HCT116 (cell line): ENCODE results near the gene CACNA2D3. TPM values are rescaled to one million over a fixed set of nuclear protein-coding genes. Genes with fewer than 3 reads are reported as not detected.

Source experiments
- ATAC-seq: fragments of 200-7000 bp; cut with Tn5 transposase; 2 replicates; pipeline ENCODE4 v1.9.1; 2020; ENCODE audit warnings: mild to moderate bottlenecking, moderate library complexity
- BruUV-seq: library from RNA; stranded (reverse); fragments of 400-500 nt; replicated peaks from 2 replicates; lab custom pipeline; 2021; lab: Mats Ljungman, UMichigan
- CTCF ChIA-PET: fragments of 300-600 bp; sonication (Branson Sonifier 250); formaldehyde crosslinking; loops from one replicate; lab custom pipeline; 2021; ENCODE audit warnings: antibody characterized with exemption; lab: Charles Lee
- POLR2A ChIA-PET: fragments of 300-600, 350-600 bp; sonication (Branson Sonifier 250); formaldehyde crosslinking; loops from one replicate; lab custom pipeline; 2021; ENCODE audit warnings: antibody characterized with exemption; lab: Charles Lee
- RAD21 ChIA-PET, 2 experiments: fragments of 300-600 bp; sonication (Branson Sonifier 250); formaldehyde crosslinking; loops; one replicate each; lab custom pipeline; 2023; ENCODE audit warnings: low total read pairs in 2 of 2; ENCODE audit not compliant: uncharacterized antibody in 2 of 2, unreplicated experiment in 2 of 2, low non-redundant PET in 1 of 2; lab: Charles Lee
- DNase-seq: peaks from one replicate; pipeline ENCODE4 v3.0.0-alpha.2; 2010; ENCODE audit warnings: low read depth, low spot score
- H2AFZ ChIP-seq: fragments of 200-600 bp; shearing (Covaris generic), sonication (generic); 2 replicates; pipeline ENCODE4 v1.6.1; 2017; ENCODE audit warnings: low read depth, mixed run types, mixed read lengths, antibody characterized with exemption, low read length; ENCODE audit not compliant: poor library complexity, severe bottlenecking
- H3K27ac ChIP-seq: 2 replicates; pipeline ENCODE4 v1.5.1; 2012; ENCODE audit warnings: low read depth, low read length
- H3K27me3 ChIP-seq: fragments of 200-600 bp; sonication (generic); 2 replicates; pipeline ENCODE4 v1.6.1; 2016; ENCODE audit warnings: mixed run types, low read length, mixed read lengths; ENCODE audit not compliant: insufficient read depth
- H3K36me3 ChIP-seq, 2 experiments: fragments of 200-500 bp in 1 of 2; fragments of 200-600 bp in 1 of 2; sonication (Bioruptor generic) in 1 of 2; sonication (generic) in 1 of 2; 2 replicates each; pipeline versions ENCODE4 v1.5.1 to v1.6.1; 2014 to 2016; ENCODE audit warnings: low read length in 2 of 2, inconsistent platforms in 1 of 2, mixed read lengths in 1 of 2, mixed run types in 1 of 2; ENCODE audit not compliant: insufficient read depth in 2 of 2, control insufficient read depth in 1 of 2
- H3K4me1 ChIP-seq, 2 experiments: fragments of 200-600 bp in 1 of 2; sonication (generic) in 1 of 2; 2 replicates each; pipeline versions ENCODE4 v1.5.1 to v1.6.1; 2012 to 2017; ENCODE audit warnings: low read length in 2 of 2, inconsistent platforms in 1 of 2, mild to moderate bottlenecking in 1 of 2, mixed read lengths in 1 of 2, mixed run types in 1 of 2, moderate library complexity in 1 of 2; ENCODE audit not compliant: insufficient read depth in 2 of 2, control insufficient read depth in 1 of 2
- H3K4me2 ChIP-seq: fragments of 200-600 bp; sonication (generic); 2 replicates; pipeline ENCODE4 v1.6.1; 2017; ENCODE audit warnings: mixed run types, low read length, mixed read lengths
- H3K4me3 ChIP-seq, 2 experiments: fragments of 200-600 bp in 1 of 2; sonication (generic) in 1 of 2; replicated peaks in 1 of 2; 2 replicates each; pipeline ENCODE4 v1.5.1; 2011 to 2016; ENCODE audit warnings: low read length in 2 of 2, control low read depth in 1 of 2, low read depth in 1 of 2, mild to moderate bottlenecking in 1 of 2, mixed read lengths in 1 of 2, mixed run types in 1 of 2
- H3K79me2 ChIP-seq: fragments of 200-600 bp; sonication (generic); 2 replicates; pipeline ENCODE4 v1.6.1; 2017; ENCODE audit warnings: mild to moderate bottlenecking, mixed run types, low read length, moderate library complexity, mixed read lengths; ENCODE audit not compliant: insufficient read depth
- H3K9ac ChIP-seq: fragments of 200-600 bp; sonication (generic); 2 replicates; pipeline ENCODE4 v1.6.1; 2016; ENCODE audit warnings: low read length, mixed read lengths
- H3K9me2 ChIP-seq: fragments of 200-600 bp; sonication (generic), shearing (Covaris generic); 2 replicates; pipeline ENCODE4 v1.6.1; 2017; ENCODE audit warnings: mixed run types, mild to moderate bottlenecking, moderate library complexity; ENCODE audit not compliant: insufficient read depth
- H3K9me3 ChIP-seq, 2 experiments: fragments of 200-500 bp in 1 of 2; fragments of 200-600 bp in 1 of 2; sonication (Bioruptor generic) in 1 of 2; sonication (generic) in 1 of 2; 2 replicates each; pipeline ENCODE4 v1.6.1; 2014 to 2017; ENCODE audit warnings: low read length in 2 of 2, mixed read lengths in 2 of 2, inconsistent platforms in 1 of 2, low read depth in 1 of 2, mild to moderate bottlenecking in 1 of 2, mixed run types in 1 of 2, moderate library complexity in 1 of 2; ENCODE audit not compliant: control insufficient read depth in 1 of 2, insufficient read depth in 1 of 2
- H4K20me1 ChIP-seq: fragments of 200-600 bp; sonication (generic), shearing (Covaris generic); 2 replicates; pipeline ENCODE4 v1.6.1; 2017; ENCODE audit warnings: mixed run types, mild to moderate bottlenecking, moderate library complexity; ENCODE audit not compliant: insufficient read depth
- CBX3 ChIP-seq: IDR thresholded peaks from 2 replicates; pipeline ENCODE4 v1.6.1; 2012; ENCODE audit warnings: low read depth
- CEBPB ChIP-seq: IDR thresholded peaks from 2 replicates; pipeline ENCODE4 v1.6.1; 2012; ENCODE audit warnings: low read depth
- EGR1 ChIP-seq: IDR thresholded peaks from 2 replicates; pipeline ENCODE4 v1.6.1; 2012; ENCODE audit warnings: low read depth
- ELF1 ChIP-seq: IDR thresholded peaks from 2 replicates; pipeline ENCODE4 v1.6.1; 2012; ENCODE audit warnings: low read depth, borderline replicate concordance
- EZH2 ChIP-seq: fragments of 200-600 bp; sonication (generic); IDR thresholded peaks from 2 replicates; pipeline ENCODE4 v1.6.1; 2017; ENCODE audit warnings: antibody characterized with exemption, mixed run types
- EZH2phosphoT487 ChIP-seq: fragments of 200-600 bp; IDR thresholded peaks from 2 replicates; pipeline ENCODE4 v1.6.1; 2018; ENCODE audit warnings: antibody characterized with exemption, borderline replicate concordance
- FOSL1 ChIP-seq: IDR thresholded peaks from 2 replicates; pipeline ENCODE4 v1.6.1; 2012; ENCODE audit warnings: low read depth
- JUND ChIP-seq: IDR thresholded peaks from 2 replicates; pipeline ENCODE4 v1.6.1; 2012
- POLR2A ChIP-seq: IDR thresholded peaks from 2 replicates; pipeline ENCODE4 v1.7.0; 2011; ENCODE audit warnings: borderline replicate concordance; ENCODE audit not compliant: insufficient read depth, insufficient read length; ENCODE audit errors: extremely low read depth
- POLR2AphosphoS5 ChIP-seq: IDR thresholded peaks from 2 replicates; pipeline ENCODE4 v1.6.1; 2011; ENCODE audit warnings: mild to moderate bottlenecking, low read depth, low read length, moderate library complexity
- SP1 ChIP-seq: IDR thresholded peaks from 2 replicates; pipeline ENCODE4 v1.6.1; 2012; ENCODE audit warnings: low read depth
- TCF7L2 ChIP-seq: IDR thresholded peaks from 2 replicates; pipeline ENCODE4 v1.7.0; 2011; ENCODE audit warnings: borderline replicate concordance, inconsistent platforms; ENCODE audit not compliant: insufficient read depth, insufficient read length; ENCODE audit errors: extremely low read depth
- YY1 ChIP-seq: IDR thresholded peaks from 2 replicates; pipeline ENCODE4 v1.6.1; 2011; ENCODE audit warnings: low read length, low read depth, moderate library complexity, mild to moderate bottlenecking; ENCODE audit not compliant: insufficient replicate concordance; ENCODE audit errors: extremely low read depth
- ZNF274 ChIP-seq: fragments of 200-500 bp; sonication (Bioruptor generic); IDR thresholded peaks from 2 replicates; pipeline ENCODE4 v1.6.1; 2014; ENCODE audit warnings: mild to moderate bottlenecking, low read depth, low read length, inconsistent platforms
- intact Hi-C: fragments of 100-400 bp; cut with micrococcal nuclease; formaldehyde crosslinking; loops from 2 replicates; pipeline ENCODE4 v1.10.0; 2022
- total RNA-seq: library from RNA; stranded (reverse); gene quantifications from one replicate; pipeline ENCODE4 v1.2.1, GENCODE V29; 2021; ENCODE audit not compliant: unreplicated experiment
- TF ChIP-seq, protein P1 (sequence below): IDR thresholded peaks from 2 replicates; pipeline ENCODE4 v1.6.1; 2012
- TF ChIP-seq, protein P2 (sequence below): IDR thresholded peaks from 2 replicates; pipeline ENCODE4 v1.6.1; 2012; ENCODE audit warnings: low read depth
- TF ChIP-seq, protein P3 (sequence below): IDR thresholded peaks from 2 replicates; pipeline ENCODE4 v1.6.1; 2011; ENCODE audit warnings: mild to moderate bottlenecking, low read length, moderate library complexity; ENCODE audit not compliant: insufficient replicate concordance; ENCODE audit errors: extremely low read depth
- TF ChIP-seq, protein P4 (sequence below): IDR thresholded peaks from 2 replicates; pipeline ENCODE4 v1.6.1; 2012

CACNA2D3 gene
- total RNA-seq, 1 experiment from 2014 or later: 0.20 TPM

DNA sequence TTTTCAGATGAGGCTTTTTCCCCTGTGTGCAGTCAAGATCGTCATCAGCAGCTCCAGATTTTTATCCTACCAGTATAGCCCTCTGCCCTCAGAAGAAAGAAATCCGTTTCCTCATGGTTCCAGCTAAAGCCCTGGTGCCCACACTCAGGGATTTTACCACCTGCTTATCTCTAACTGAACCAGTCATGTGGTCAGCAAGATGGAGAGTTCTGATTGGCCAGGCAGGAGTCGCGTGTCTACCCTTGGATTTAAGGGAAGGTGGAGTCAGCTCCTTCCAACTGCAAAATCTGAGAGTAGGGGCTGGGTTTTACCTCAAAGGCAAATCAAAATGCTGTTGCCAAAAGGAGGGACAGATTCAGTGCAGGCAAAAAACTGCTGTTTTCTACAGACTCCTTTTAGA, 670.2 kb downstream of the CACNA2D3 start:
- no peak overlapping the region for H3K4me3 ChIP-seq
- H3K9ac ChIP-seq: no peak overlapping the region
- no peaks in the 10 kb centered on the region for H3K9me2 ChIP-seq
- H3K79me2 ChIP-seq: no peaks in the 10 kb centered on the region
- TF ChIP-seq JUND (no peak), POLR2A (no peak), ZNF274 (no peak), YY1 (no peak), FOSL1 (no peak), CBX3 (no peak), POLR2AphosphoS5 (no peak), CEBPB (no peak), EZH2phosphoT487 (no peak), EGR1 (no peak), EZH2 (no peak), ELF1 (no peak), SP1 (no peak), TCF7L2 (no peak)
- TF ChIP-seq, protein P1, sequence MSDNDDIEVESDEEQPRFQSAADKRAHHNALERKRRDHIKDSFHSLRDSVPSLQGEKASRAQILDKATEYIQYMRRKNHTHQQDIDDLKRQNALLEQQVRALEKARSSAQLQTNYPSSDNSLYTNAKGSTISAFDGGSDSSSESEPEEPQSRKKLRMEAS: no peak
- TF ChIP-seq, protein P2, sequence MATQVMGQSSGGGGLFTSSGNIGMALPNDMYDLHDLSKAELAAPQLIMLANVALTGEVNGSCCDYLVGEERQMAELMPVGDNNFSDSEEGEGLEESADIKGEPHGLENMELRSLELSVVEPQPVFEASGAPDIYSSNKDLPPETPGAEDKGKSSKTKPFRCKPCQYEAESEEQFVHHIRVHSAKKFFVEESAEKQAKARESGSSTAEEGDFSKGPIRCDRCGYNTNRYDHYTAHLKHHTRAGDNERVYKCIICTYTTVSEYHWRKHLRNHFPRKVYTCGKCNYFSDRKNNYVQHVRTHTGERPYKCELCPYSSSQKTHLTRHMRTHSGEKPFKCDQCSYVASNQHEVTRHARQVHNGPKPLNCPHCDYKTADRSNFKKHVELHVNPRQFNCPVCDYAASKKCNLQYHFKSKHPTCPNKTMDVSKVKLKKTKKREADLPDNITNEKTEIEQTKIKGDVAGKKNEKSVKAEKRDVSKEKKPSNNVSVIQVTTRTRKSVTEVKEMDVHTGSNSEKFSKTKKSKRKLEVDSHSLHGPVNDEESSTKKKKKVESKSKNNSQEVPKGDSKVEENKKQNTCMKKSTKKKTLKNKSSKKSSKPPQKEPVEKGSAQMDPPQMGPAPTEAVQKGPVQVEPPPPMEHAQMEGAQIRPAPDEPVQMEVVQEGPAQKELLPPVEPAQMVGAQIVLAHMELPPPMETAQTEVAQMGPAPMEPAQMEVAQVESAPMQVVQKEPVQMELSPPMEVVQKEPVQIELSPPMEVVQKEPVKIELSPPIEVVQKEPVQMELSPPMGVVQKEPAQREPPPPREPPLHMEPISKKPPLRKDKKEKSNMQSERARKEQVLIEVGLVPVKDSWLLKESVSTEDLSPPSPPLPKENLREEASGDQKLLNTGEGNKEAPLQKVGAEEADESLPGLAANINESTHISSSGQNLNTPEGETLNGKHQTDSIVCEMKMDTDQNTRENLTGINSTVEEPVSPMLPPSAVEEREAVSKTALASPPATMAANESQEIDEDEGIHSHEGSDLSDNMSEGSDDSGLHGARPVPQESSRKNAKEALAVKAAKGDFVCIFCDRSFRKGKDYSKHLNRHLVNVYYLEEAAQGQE: no peak
- TF ChIP-seq, protein P3, sequence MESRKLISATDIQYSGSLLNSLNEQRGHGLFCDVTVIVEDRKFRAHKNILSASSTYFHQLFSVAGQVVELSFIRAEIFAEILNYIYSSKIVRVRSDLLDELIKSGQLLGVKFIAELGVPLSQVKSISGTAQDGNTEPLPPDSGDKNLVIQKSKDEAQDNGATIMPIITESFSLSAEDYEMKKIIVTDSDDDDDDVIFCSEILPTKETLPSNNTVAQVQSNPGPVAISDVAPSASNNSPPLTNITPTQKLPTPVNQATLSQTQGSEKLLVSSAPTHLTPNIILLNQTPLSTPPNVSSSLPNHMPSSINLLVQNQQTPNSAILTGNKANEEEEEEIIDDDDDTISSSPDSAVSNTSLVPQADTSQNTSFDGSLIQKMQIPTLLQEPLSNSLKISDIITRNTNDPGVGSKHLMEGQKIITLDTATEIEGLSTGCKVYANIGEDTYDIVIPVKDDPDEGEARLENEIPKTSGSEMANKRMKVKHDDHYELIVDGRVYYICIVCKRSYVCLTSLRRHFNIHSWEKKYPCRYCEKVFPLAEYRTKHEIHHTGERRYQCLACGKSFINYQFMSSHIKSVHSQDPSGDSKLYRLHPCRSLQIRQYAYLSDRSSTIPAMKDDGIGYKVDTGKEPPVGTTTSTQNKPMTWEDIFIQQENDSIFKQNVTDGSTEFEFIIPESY: no peak
- TF ChIP-seq, protein P4, sequence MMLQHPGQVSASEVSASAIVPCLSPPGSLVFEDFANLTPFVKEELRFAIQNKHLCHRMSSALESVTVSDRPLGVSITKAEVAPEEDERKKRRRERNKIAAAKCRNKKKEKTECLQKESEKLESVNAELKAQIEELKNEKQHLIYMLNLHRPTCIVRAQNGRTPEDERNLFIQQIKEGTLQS: no peak
- no peak overlapping the region for H3K4me2 ChIP-seq
- DNase-seq (no peak), ATAC-seq (no peak)
- no peak overlapping the region for H2AFZ ChIP-seq
- H3K27ac ChIP-seq: no peak overlapping the region
- no peaks in the 10 kb centered on the region for H3K4me1 ChIP-seq
- H3K27me3 ChIP-seq: no peaks in the 10 kb centered on the region
- POLR2A ChIA-PET: no interaction called here
- BruUV-seq: no TSS peak
- H3K36me3 ChIP-seq: no peaks in the 10 kb centered on the region
- H3K9me3 ChIP-seq: peaks cover 0 to 10% of the 10 kb centered on the region in 2 experiments; a peak in 1 of 4 replicates
- H4K20me1 ChIP-seq: no peaks in the 10 kb centered on the region
- intact Hi-C loops: no loop called here
- RAD21 ChIA-PET: no interaction called here
- CTCF ChIA-PET: no interaction called here
